Activated CD8-positive, alpha-beta memory T cell treated with anti-CD3 and anti-CD28 coated beads, Interleukin-2, amount 50 U/mL, for 24 hours (primary cell): Measurements from ENCODE around the gene CDCA5.

Experiments
- DNase-seq: peaks from one replicate; pipeline ENCODE4 v3.0.0-alpha.2; 2020; ENCODE audit errors: extremely low read depth

The CDCA5 gene, protein sequence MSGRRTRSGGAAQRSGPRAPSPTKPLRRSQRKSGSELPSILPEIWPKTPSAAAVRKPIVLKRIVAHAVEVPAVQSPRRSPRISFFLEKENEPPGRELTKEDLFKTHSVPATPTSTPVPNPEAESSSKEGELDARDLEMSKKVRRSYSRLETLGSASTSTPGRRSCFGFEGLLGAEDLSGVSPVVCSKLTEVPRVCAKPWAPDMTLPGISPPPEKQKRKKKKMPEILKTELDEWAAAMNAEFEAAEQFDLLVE

DNA sequence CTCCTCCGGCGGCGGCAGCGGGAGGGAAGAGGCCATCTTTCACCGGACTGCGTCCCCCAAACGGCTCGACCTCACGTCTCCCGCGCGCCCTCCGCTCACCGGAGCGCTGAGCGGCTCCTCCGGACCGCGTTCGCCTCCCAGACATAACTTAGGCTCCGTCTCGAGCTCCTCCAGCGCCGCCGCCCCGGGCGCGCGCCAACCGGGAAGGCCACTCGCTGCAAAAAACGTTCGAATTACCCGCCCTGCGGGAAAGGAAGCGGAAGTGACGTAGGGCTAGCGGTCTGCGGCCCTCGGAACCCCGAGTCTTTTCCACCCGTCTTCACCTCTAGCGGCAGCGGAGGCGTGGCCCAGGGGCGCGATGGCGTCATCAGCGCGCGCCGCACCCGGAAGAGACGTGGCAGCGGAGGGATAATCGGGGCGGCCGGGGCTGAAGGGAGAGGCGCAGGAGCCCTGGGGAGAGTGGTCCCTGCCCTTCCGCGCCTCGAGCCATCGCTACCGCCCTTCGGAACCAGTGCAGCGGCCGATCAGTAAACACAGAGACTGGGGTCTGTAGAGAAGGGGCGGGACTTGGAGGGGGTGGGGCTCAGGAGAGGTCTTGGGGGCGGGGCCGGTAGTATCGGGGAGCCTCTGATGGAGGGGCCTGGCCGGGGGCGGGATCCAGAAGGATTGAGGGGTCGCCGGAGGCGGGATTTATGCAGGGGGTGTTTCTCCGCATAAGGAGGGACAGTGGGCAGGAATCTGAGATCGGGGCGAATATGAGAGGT is at the start of gene CDCA5, which contains the start of gene ZFPL1:
TSS of gene CDCA5 (minus strand) at position 207 of the 764 bp plus-strand sequence. CDS start at position 145, 62 bp downstream.
TSS of gene ZFPL1 (plus strand) at position 389 of the 764 bp plus-strand sequence. CDS start 477 bp downstream, outside the sequence.
- DNase-seq, result peak; percentile 93

DNA sequence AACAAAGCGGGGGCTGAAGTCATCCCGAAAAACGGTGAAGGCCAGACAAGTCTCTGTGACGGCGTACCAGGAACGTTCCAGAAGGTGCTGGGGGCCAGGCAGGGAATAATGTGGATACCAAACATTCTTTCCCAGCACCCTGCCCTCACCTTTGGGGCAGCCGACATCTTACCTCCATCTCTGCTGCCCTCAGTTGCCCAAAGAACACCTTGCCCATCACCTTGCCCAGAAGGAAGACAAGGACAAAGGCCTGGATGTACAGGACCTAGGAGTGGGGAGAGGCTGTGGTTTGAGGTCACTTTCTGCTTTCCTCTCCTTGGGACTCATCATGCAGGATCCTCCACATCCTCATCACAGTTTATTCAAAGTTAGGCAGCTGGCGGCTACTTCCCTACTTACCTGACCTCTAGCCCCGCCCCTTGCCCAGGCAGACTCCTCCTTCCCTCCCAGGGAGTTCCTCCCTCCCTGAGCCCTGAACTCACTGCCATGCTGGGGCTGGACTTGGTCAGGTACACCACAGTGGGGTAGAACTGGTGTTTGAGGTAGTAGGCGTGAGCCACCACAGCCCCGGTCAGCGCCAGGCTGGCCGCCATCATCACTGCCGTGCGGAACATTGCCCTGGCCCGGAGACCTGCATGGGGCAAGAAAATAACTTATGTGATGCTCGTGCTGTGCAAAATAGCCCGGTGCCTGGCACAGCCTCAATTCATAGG is 49.3 kb upstream of the CDCA5 start:
- DNase-seq, result no peak

DNA sequence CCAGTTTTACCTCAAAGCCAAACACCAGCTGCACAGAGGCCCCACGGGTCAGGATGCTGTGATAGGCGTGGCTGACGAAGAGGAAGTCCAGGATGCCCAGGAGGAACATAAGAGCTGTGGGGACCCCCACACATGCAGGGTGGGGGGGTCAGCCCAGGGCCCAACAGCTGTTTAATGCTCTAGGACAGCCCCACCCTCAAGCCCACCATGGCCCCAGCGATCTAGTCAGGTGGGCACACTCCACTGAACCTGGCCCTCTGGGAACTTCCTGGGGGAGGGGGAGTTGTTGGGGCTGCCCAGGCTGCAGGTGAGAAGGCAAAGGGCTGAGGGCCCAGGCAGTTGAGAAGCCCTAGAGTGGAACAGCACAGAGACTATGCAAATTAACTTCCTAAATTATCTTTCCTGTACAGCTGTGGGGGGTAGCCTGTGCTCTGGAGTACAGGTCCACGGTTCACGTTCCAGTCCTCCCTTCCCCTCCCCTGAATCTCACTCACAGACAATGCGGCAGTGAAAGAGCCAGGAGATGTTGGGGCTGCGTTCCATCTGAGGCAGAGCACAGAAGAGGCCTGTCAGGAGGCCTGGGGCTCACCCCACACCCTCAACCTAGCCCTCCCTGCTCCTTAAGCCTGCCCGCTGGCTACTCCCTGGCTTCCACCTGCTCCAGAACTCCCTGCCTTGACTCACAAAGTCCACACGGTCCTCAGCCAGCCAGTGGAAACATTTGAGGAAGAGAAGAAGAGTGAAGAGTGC is 48.6 kb upstream of the CDCA5 start:
- DNase-seq, result no peak

DNA sequence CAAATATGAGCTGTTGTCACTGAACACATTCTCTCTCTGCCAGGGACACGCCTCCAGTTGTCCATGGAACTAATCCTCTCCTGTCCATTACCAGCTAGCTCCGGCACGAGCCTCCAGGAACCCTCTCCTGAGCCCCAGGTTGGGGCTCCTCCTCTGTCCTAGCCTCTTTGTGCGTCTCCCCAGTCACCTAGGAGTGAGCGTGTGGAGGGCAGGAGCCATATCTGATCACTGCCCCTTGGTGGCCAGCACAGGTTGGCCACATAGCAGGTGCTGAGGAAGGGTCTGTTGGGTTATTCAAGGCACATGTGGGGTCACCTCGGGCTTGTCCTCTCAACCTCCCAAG is 48.0 kb upstream of the CDCA5 start:
- DNase-seq, result no peak

DNA sequence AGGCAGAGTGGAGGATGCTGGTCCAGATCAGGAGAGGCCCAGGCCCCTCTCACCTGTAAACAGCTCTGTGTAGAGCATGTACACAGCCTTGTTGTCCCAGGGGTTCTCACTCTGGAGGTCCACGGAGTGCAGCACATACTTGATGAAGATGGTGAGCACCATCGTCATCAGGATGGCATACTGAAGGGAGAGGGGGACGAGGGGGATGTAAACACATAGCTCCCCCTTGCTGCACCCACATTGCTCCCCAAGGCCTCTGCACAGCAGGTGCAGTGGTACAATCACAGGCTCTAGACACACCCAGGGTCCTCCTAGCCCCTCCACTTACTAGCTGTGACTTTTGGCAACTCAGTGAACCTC is 47.6 kb upstream of the CDCA5 start:
- DNase-seq, result no peak

- no peak for DNase-seq
Measured at GRCh38 chr11:65130631-65131416, 47.0 kb upstream of the CDCA5 start.

GRCh38 chr11:65129649-65130441 is 46.0 kb upstream of the CDCA5 start:
- DNase-seq, result no peak

GRCh38 chr11:65128182-65129145 is 44.6 kb upstream of the CDCA5 start:
- no peak for DNase-seq

- DNase-seq, result no peak
Measured at GRCh38 chr11:65127473-65128181, 43.8 kb upstream of the CDCA5 start.

GRCh38 chr11:65126624-65127274 is 42.9 kb upstream of the CDCA5 start:
- no peak for DNase-seq

DNA sequence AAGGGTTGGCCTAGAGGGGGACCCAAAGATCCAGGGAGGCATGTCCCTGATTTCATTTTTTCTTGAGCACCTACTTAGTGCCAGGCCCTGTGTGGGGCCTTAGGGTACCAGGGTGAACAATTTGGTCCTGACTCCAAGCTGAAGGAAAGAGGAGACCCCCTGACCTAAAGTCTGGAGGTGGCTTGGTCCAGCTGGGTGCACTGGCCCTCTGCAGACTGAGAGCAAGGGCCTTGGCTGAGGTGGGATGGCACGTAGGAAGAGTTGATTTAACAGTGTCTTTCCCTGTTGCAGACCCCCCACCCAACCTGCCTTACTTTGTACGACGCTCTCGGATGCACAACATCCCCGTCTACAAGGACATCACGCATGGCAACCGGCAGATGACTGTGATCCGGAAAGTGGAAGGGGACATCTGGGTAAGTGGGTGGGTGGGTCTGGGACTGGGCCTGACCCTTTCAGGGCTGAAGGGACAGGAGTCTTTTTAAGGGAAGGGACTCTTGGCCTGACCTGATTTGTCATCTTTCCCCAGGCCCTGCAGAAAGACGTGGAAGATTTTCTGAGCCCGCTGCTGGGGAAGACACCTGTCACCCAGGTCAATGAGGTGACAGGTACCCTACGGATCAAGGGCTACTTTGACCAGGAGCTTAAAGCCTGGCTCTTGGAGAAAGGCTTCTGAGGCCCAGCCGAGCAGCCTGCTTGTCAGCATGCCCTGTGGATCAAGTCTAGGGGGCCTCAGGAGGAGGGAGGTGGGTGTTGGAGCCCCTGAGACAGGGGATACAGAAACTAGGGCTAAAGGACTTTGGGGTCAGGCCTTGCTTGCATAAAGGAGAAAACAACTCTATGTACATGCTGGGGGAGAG is 41.6 kb upstream of the CDCA5 start:
- no peak for DNase-seq

GRCh38 chr11:65124480-65125196 is 40.8 kb upstream of the CDCA5 start:
- DNase-seq, result no peak

GRCh38 chr11:65121865-65122696 is 38.2 kb upstream of the CDCA5 start, which contains the start of the genes FAU and MRPL49:
Gene FAU, minus strand, starts transcription at chr11:65122134. Its CDS starts 321 bp downstream, at chr11:65121813.
Gene MRPL49, plus strand, starts transcription at chr11:65122321. Its CDS starts 26 bp downstream, at chr11:65122347.
- DNase-seq, result peak; percentile 96

DNA sequence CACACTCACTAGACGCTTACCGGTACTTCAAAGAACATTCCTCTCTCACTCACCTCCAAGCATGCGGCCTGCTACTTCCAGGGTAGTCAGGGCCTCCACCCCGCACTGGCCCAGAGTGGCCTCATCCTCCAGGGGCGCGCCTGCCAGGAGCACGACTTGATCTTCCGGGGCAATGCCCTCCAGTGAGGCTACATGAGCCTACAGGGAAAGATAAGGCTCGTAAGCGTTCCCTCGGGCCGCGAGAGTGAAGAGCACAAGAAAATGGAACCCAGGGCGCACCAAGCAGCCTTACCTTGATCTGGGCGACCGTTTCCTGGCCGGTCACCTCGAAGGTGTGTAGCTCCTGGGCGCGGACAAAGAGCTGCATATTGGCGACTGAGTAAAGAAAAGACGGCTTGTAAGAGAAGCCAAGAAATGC is 37.6 kb upstream of the CDCA5 start:
- no peak for DNase-seq

DNA sequence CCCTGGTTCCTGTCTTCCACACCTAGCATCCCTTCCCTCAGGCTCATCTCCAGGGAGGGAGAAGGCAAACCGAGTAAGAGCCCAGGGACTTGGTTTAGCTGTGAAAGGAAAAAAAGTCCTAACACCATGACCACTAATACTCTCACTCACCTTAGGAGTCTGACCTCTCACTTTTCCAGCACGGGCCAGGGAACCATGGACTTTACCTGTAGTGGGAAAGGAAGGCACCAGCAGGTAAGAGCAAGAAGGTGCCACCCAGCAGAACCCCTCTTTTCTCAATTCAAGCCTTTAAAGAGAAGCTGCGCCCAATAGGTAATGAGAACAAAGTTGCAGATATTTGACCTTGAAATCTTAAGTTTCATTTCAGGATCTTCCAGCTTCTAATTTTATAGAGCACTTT is 37.0 kb upstream of the CDCA5 start:
- DNase-seq, result no peak
